NCI-H1105 treated with DMSO at 0.1 percent for 48 hours (cell line): ENCODE data around the gene MRPL17.

Experiments used
- DNase-seq: peaks from one replicate; lab custom pipeline; 2025; lab: John Stamatoyannopoulos, UW

Gene MRPL17

DNA sequence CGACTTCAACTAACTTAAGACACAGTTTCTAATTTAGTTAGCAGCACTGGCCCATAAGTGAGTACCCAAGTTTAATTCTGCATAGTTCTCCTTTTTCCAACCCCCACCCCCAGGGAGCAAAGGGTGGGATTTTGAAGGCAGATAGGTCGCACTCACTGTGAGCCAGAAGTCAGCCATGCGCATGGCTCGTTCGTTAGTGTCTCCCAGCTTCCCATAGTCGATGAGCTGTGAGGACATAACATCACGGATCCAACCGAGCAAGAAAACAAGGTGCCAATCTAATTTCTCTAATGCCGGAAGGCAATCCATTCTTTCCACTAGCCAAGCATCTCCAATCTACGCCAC lies 577 bp downstream of the MRPL17 start:
- no peak for DNase-seq

GRCh38 chr11:6681949-6682348 lies 1.2 kb downstream of the MRPL17 start:
- DNase-seq: no peak

DNA sequence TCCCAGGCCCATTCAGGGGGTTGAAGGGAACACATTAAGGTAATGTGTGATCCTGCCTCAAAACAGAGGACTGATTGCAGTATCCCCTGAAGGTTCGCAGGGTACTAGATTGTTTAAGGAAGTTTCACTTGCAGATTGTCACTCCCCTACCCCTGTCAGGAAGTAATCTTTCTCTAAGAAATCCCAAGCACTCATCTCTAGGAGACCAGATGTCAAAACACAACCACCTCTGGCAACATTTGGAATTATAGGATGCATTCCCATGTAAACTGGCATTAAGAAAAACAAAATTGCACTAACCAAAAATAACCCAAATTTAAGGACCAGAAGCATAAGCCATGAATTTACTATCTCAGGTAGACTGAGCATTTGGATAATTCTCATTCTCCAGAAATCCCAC lies 1.6 kb downstream of the MRPL17 start:
- DNase-seq: no peak

DNA sequence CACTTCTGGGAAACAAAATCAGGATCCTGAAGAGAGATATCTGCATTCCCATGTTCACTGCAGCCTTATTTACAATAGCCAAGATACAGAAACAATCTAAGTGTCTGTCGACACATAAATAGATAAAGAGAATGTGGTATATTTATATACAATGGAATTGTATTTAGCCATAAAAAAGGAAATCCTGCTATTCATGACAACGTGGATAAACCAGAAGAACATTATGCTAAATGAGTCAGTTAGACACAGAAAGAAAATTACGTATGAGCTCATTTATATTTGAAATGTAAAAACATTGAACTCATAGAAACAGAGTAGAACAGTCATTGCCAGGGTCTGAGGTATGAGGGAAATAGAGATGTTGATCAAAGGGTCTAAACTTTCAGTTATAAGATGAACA lies 6.1 kb downstream of the MRPL17 start:
- no peak for DNase-seq

- no peak for DNase-seq
Observed at GRCh38 chr11:6674862-6675261, 8.3 kb downstream of the MRPL17 start.

DNA sequence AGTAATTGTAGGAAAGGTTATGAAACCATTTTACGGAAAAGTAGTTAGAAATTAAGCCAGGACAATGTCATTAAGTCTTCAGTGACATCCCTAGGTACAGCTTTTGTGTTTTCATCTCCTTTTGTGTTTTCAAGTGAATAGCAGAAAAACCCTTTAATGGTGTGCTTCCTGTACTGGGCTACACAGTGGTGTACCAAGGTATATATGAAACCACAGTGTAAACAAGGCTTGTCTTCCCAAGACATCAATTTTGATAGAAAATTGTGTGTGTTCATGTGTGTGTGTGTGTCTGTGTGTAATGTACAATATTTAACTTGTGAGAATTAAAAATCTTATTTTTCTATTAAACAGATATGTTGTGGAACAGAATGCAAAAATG lies 8.9 kb downstream of the MRPL17 start:
- no peak for DNase-seq

GRCh38 chr11:6673523-6674218 lies 9.5 kb downstream of the MRPL17 start:
- DNase-seq: no peak

GRCh38 chr11:6671991-6672390 lies 11.1 kb downstream of the MRPL17 start:
- DNase-seq: no peak

GRCh38 chr11:6670202-6670830 lies 12.8 kb downstream of the MRPL17 start:
- DNase-seq: no peak

- DNase-seq: peak; percentile 24
Observed at GRCh38 chr11:6667733-6668374, 15.3 kb downstream of the MRPL17 start.

DNA sequence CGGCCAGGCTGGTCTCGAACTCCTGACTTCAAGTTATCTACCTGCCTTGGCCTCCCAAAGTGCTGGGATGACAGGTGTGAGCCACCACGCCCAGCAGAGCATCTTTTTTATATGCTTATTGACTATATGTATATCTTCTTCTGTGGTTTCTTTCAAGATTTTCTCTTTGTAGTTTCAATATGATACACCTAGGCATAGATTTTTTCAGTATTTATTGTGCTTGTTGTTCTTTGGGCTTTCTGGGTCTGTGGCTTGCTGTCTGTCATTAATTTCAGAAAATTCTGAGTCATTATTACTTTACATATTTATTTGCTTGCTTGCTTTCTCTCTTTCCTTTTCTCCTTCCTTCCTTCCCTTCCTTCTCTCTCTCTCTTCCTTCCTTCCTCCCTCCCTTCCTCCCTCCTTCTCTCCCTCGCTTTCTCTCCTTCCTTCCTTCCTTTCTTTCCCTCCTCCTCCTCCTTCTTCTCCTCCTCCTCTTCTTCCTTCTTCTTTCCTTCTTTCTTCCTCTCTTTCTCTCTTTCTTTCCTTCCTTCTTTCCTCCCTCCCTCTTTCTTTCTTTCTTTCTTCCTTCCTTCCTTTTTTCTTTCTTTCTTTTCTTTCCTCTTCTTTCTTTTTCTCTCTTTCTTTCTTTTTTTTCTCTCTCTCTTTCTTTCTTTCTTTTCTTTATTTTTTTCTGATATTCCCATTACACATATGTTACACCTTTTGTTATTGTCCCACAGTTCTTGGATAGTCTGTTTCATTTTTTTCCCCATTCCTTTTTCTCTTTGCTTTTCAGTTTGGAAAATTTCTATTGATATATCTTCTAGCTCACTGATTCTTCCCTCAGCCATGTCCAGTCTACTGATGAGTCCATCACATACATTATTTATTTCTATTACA lies 16.6 kb downstream of the MRPL17 start:
- no peak for DNase-seq

- no peak for DNase-seq
Observed at GRCh38 chr11:6664551-6664950, 18.6 kb downstream of the MRPL17 start.

DNA sequence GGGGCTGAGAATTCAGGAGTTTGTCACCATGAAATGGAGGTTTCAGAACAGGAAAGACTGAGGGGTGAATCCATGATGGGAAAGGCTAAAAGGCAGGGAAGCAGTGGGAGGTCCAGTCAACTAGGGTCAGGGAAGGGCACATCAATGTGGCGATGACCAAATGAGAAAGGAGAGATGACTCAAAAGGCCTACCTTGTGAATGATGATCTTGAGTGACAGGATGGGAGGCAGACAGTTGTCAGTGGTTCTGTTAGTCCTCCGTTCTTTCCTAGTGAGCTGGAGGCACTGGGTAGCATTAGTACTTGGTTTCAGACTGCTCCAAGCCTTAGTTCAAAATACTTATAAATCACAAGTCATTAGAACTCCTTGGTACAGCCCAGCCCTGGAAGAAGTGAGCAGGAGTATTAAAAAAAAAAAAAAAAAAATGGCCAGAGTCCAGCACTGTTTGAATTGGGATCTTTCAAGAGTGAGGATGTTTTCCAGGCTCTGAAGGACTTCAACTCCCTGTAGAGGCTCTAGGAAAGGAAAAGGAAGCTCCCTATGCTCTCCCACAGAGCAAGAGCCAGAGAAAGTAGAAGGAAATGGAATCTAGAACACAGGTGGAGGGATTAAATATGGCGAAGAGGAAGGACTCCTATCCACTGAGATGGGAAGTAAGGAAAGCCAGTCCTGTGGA lies 19.2 kb downstream of the MRPL17 start:
- no peak for DNase-seq

DNA sequence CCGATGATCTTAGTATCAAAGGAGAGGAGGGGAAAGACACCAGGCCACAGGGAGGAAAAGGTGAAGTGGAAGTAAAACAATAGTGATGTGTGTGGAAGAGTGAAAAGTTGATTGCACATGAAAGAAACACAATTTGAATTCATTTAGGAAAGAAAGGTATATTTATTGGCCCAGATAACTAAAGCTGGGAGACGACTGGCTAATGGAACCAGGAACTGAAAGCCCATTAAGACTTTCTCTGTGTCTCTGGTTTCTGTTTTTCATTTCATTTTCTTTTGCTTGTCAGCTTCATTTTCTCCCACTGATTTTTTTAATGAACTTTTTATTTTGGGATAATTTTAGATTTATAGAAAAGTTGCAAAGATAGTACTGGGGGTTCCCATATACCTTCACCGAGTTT lies 22.4 kb downstream of the MRPL17 start:
- no peak for DNase-seq

DNA sequence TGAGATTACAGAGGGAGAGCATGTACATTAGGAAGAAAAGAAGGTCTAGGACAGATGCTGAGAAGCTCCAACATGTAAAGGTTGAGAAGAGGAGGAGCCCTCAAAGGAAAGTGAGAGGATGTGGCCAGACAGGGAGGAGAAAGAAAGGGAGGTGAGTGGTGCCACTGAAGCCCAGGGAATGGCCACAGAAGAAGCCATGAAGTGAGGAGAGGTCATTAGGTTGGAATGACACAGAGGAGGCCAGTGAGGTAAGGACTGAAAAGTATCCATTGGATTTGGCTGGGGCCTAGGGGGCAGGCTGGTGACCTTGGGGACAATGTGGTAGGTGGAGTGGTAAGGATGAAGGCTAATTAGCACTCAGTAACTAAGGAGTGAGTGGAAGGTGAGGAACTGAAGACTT lies 24.5 kb downstream of the MRPL17 start:
- DNase-seq: no peak

GRCh38 chr11:6657346-6657745 lies 25.8 kb downstream of the MRPL17 start:
- no peak for DNase-seq

DNA sequence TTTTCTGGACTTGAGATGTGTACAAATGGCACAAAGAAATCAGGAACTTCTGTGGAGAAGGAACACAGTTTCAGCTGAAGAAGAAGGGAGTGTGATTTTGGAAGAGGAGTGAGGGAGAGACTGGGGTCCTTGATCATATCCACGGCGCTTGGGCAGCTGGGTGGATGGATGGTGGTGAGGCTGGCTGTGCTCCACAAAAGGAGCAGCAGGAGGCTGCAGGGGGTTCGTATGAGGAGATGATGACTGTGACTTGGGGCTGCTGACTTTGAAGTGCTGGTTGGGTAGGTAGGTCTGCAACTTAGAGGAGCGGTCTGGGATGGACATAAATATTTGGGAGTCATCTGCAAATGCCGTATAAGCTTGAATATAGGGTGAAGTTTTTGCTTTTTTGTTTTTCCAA lies 26.2 kb downstream of the MRPL17 start:
- DNase-seq: no peak

- DNase-seq: no peak
Observed at GRCh38 chr11:6656584-6656915, 26.6 kb downstream of the MRPL17 start.

DNA sequence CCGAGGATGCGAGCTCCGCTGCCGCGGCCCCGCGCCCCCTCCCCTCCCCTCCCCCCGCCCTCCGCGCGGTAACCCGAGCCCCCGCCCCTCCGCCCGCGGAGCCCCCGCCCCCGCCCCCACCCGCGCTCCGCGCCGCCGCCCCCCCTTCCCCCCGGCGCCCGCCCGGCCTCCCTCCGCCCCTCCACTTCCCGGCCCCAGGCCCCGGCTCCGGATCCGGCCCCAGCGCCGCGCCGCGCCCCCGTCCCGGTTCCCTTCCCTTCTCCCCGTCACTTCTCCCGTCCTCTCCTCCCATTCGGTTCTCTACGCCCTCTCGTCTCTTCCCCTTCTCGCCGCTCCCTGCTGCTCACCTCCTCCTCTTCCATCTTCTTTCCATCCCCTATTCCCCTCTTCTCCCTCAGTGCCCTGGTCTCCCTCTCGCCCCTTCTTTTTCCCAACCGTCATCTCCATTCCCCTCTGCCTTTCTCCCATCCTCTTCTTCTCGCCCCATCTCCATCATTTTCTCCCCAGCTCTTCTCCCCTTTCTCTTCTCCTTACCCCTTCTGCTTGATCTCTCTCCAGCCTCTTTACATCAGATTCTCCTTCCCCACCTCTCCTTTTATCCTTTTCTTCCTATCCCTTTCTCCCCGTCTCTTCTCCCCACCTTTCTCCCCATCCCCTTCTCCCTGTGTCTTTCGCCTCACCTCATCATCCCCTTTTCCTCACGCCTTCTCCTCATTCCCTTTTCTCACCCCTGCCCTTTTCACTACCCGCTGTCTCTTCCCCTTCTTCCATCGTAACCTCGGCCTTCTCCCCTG lies 27.2 kb downstream of the MRPL17 start, which contains the start of gene DCHS1:
DCHS1 (minus strand) TSS at position 20 of the 794 bp plus-strand sequence. CDS start 14,196 bp downstream, outside the sequence.
- DNase-seq: peak; percentile 33

GRCh38 chr11:6655020-6655789 lies 27.9 kb downstream of the MRPL17 start:
- DNase-seq: no peak
